GM12878 (cell line): ENCODE measurements around the gene CD52. TPM values are rescaled to one million over a fixed set of nuclear protein-coding genes. Genes with fewer than 3 reads are reported as not detected.

ENCODE experiments used
- ATAC-seq: fragments of 200-7000 bp; cut with Tn5 transposase; 3 replicates; pipeline ENCODE4 v1.9.1; 2020; ENCODE audit warnings: mild to moderate bottlenecking, moderate library complexity
- BruUV-seq: library from RNA; stranded (reverse); fragments of 400-500 nt; replicated peaks from 2 replicates; lab custom pipeline; 2021; lab: Mats Ljungman, UMichigan
- CTCF ChIA-PET: fragments of 300-600 bp; sonication (Branson Sonifier 250); formaldehyde crosslinking; extraction: SDS; loops from one replicate; lab custom pipeline; 2021; ENCODE audit warnings: inconsistent platforms; lab: Yijun Ruan, JAX
- POLR2A ChIA-PET: fragments of 350-600 bp; formaldehyde crosslinking; extraction: SDS; loops from one replicate; lab custom pipeline; 2021; ENCODE audit warnings: inconsistent platforms; lab: Charles Lee
- RAD21 ChIA-PET: fragments of 300-600 bp; sonication (Branson Sonifier 250); formaldehyde crosslinking; loops from one replicate; lab custom pipeline; 2023; ENCODE audit warnings: antibody characterized with exemption; ENCODE audit not compliant: unreplicated experiment; lab: Charles Lee
- SMC1A ChIA-PET: fragments of 300-600 bp; sonication (Branson Sonifier 250); formaldehyde crosslinking; loops from one replicate; lab custom pipeline; 2023; ENCODE audit not compliant: unreplicated experiment, uncharacterized antibody; lab: Charles Lee
- DNase-seq: peaks from one replicate; pipeline ENCODE4 v3.0.0-alpha.2; 2011; ENCODE audit warnings: low read depth, low spot score
- FAIRE-seq: peaks from 3 replicates; lab custom pipeline; 2011; peaks lifted over from hg19 to GRCh38; lab: Jason Lieb, UNC
- H2AFZ ChIP-seq: 2 replicates; pipeline ENCODE4 v1.6.0; 2011; ENCODE audit warnings: low read depth, low read length, control low read depth; ENCODE audit not compliant: control insufficient read depth
- H3K27ac ChIP-seq: 2 replicates; pipeline ENCODE4 v1.5.1; 2011; ENCODE audit warnings: control low read depth; ENCODE audit not compliant: control insufficient read depth, insufficient read depth
- H3K27me3 ChIP-seq, 2 experiments: replicated peaks in 1 of 2; 2 replicates each; pipeline versions ENCODE4 v1.6.0 to v1.6.1; 2011; ENCODE audit warnings: low read length in 1 of 2; ENCODE audit not compliant: control insufficient read depth in 2 of 2, insufficient read depth in 2 of 2
- H3K36me3 ChIP-seq, 2 experiments: 2 replicates each; pipeline ENCODE4 v1.5.1; 2011; ENCODE audit warnings: low read length in 1 of 2; ENCODE audit not compliant: control insufficient read depth in 2 of 2, insufficient read depth in 2 of 2
- H3K4me1 ChIP-seq: 2 replicates; pipeline ENCODE4 v1.6.1; 2011; ENCODE audit warnings: mild to moderate bottlenecking, low read length, moderate library complexity, mixed read lengths; ENCODE audit not compliant: control insufficient read depth, insufficient read depth
- H3K4me2 ChIP-seq: 2 replicates; pipeline ENCODE4 v1.6.0; 2011; ENCODE audit warnings: control low read depth; ENCODE audit not compliant: control insufficient read depth, insufficient read depth
- H3K4me3 ChIP-seq: fragments of 200-600 bp; sonication (generic); 2 replicates; pipeline ENCODE4 v1.5.1; 2016
- H3K79me2 ChIP-seq: 2 replicates; pipeline ENCODE4 v1.6.0; 2011; ENCODE audit warnings: low read length; ENCODE audit not compliant: control insufficient read depth, insufficient read depth
- H3K9ac ChIP-seq: 2 replicates; pipeline ENCODE4 v1.8.0; 2011; ENCODE audit warnings: low read length, control low read depth, mixed read lengths; ENCODE audit not compliant: control insufficient read depth, insufficient read depth
- H3K9me3 ChIP-seq: replicated peaks from 3 replicates; pipeline ENCODE4 v1.5.1; 2011; ENCODE audit warnings: mild to moderate bottlenecking, low read length; ENCODE audit not compliant: control insufficient read depth, insufficient read depth
- H4K20me1 ChIP-seq: 2 replicates; pipeline ENCODE4 v1.6.0; 2011; ENCODE audit not compliant: control insufficient read depth, insufficient read depth
- IKZF2 ChIP-seq, 2 experiments: fragments of 450-650 bp; IDR thresholded peaks; 2 replicates each; pipeline ENCODE4 v1.6.1; 2017; ENCODE audit warnings: mild to moderate bottlenecking in 2 of 2, moderate library complexity in 2 of 2
- IRF4 ChIP-seq: IDR thresholded peaks from 2 replicates; pipeline ENCODE4 v1.6.1; 2011; ENCODE audit warnings: low read depth, low read length
- JUNB ChIP-seq: IDR thresholded peaks from 2 replicates; pipeline ENCODE4 v1.6.1; 2016; ENCODE audit warnings: antibody characterized with exemption, mild to moderate bottlenecking
- RAD21 ChIP-seq: IDR thresholded peaks from 2 replicates; pipeline ENCODE4 v1.6.1; 2011; ENCODE audit warnings: mild to moderate bottlenecking, low read depth, low read length, moderate library complexity; ENCODE audit not compliant: insufficient read depth
- RFX5 ChIP-seq: IDR thresholded peaks from 2 replicates; pipeline ENCODE4 v1.6.1; 2011; ENCODE audit warnings: low read depth, low read length, improper control_type of control experiment
- SPI1 ChIP-seq: IDR thresholded peaks from 2 replicates; pipeline ENCODE4 v1.6.1; 2011; ENCODE audit warnings: low read depth, mild to moderate bottlenecking, low read length, moderate library complexity, borderline replicate concordance; ENCODE audit not compliant: insufficient read depth
- SUZ12 ChIP-seq: fragments of 200-600 bp; sonication (generic); IDR thresholded peaks from one replicate; pipeline ENCODE4 v1.6.1; 2018; ENCODE audit warnings: antibody characterized with exemption, mild to moderate bottlenecking; ENCODE audit not compliant: unreplicated experiment
- WGBS: methylation state at CpG from one replicate; pipeline ENCODE4 v1.1.6; 2016; ENCODE audit warnings: low lambda C conversion rate; ENCODE audit not compliant: insufficient replicate concordance, insufficient coverage; ENCODE audit errors: missing lambda C conversion rate; 5-methylcytosine and 5-hydroxymethylcytosine counted together
- in situ Hi-C: fragments of 300-500 bp; cut with MboI; formaldehyde crosslinking; loops from 9 replicates; pipeline ENCODE4 v1.14.3; 2018; ENCODE audit warnings: mixed read lengths
- intact Hi-C: fragments of 100-400 bp; cut with micrococcal nuclease; formaldehyde crosslinking; loops from one replicate; pipeline ENCODE4 v1.14.2; 2022; ENCODE audit not compliant: unreplicated experiment
- polyA plus RNA-seq, 11 experiments: library from polyadenylated mRNA; depleted of rRNA in 4 of 11; unstranded in 6 of 11; stranded (reverse) in 5 of 11; fragments of >200 nt; fragmentation: Nextera tagmentation in 4 of 11; fragmentation: Illumina TruSeq in 1 of 11; extraction: Ambion mirVana in 4 of 11; extraction: Trizol in 1 of 11; gene quantifications; 1 replicate in 1 of 11; 2 replicates in 10 of 11; pipeline versions ENCODE4 v1.2.1 to v1.2.3, GENCODE V29; 2011 to 2016; ENCODE audit warnings: inconsistent platforms in 2 of 11, missing spikeins in 2 of 11, low read depth in 1 of 11
- total RNA-seq, 4 experiments: library from RNA; depleted of rRNA in 3 of 4; stranded (reverse); fragments of >200 nt in 3 of 4; fragmentation: Illumina TruSeq in 1 of 4; extraction: Trizol in 1 of 4; gene quantifications; 2 replicates each; pipeline versions ENCODE4 v1.2.1 to v1.2.3, GENCODE V29; 2013 to 2021
- TF ChIP-seq, protein P1 (sequence below): fragments of 450-650 bp; IDR thresholded peaks from 2 replicates; pipeline ENCODE4 v1.6.1; 2016; ENCODE audit warnings: mild to moderate bottlenecking

CD52 gene
- total and polyA plus RNA-seq, 10 of the 15 experiments (the other 5 are each of a cell fraction or from before 2014, with no cell fraction given): 237 to 2,736 (median 532) TPM

- TF ChIP-seq IRF4: peak; percentile 62; the same call in 1 of the 2 replicates
- TF ChIP-seq RFX5: no peak
- TF ChIP-seq, protein P1, sequence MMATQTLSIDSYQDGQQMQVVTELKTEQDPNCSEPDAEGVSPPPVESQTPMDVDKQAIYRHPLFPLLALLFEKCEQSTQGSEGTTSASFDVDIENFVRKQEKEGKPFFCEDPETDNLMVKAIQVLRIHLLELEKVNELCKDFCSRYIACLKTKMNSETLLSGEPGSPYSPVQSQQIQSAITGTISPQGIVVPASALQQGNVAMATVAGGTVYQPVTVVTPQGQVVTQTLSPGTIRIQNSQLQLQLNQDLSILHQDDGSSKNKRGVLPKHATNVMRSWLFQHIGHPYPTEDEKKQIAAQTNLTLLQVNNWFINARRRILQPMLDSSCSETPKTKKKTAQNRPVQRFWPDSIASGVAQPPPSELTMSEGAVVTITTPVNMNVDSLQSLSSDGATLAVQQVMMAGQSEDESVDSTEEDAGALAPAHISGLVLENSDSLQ: no peak
- peak; percentile 46; the same call in 1 of the 2 replicates for TF ChIP-seq SPI1
- TF ChIP-seq RAD21: no peak
- TF ChIP-seq SUZ12: no peak
- TF ChIP-seq JUNB: peak; percentile 39; the same call in 1 of the 2 replicates
- 0 out of 4 replicates have a peak, but pooled peaks of 1 of the 2 experiments have one; percentile 10 for TF ChIP-seq IKZF2 (IDR thresholded peaks at IDR 0.05)
- ATAC-seq: no peak
- intact Hi-C loops (no loop called here), in situ Hi-C loops (no loop called here)
- Histone ChIP-seq H3K4me1 (peaks cover 46% of the 10 kb centered on the region), H3K27ac (peak overlapping the region; percentile 87), H3K27me3 (no peaks in the 10 kb centered on the region), H2AFZ (peak overlapping the region; percentile 92), H3K4me3 (peak overlapping the region; percentile 74), H3K79me2 (peaks cover 26% of the 10 kb centered on the region), H3K9me3 (no peaks in the 10 kb centered on the region), H4K20me1 (no peaks in the 10 kb centered on the region), H3K36me3 (peaks cover 14 to 17% of the 10 kb centered on the region in 2 experiments), H3K9ac (peak overlapping the region; percentile 91), H3K4me2 (peak overlapping the region; percentile 98)
- CTCF ChIA-PET: interaction anchor here (0.6 to 18.0 kb wide), 13 partner anchors 10 to 161 kb away, joined by 3 to 879 read pairs (median 5); partner anchors contain the start of genes CD52, CEP85 and ZNF593
- DNase-seq: no peak
- POLR2A ChIA-PET: interaction anchor here (1.4 to 3.5 kb wide), 3 partner anchors 10 to 100 kb away, joined by 5 to 31 read pairs (median 10); partner anchors contain the start of gene CD52
- TSS peak; percentile 74 for BruUV-seq
- no peak for FAIRE-seq
- WGBS: 56% methylated on average over 9 of the region's 9 CpGs
- SMC1A ChIA-PET: interaction anchor here (0.6 to 9.1 kb wide), 8 partner anchors 10 to 243 kb away, joined by 3 to 119 read pairs (median 4); partner anchors contain the start of genes CD52 and ZNF593OS
- RAD21 ChIA-PET: interaction anchor here (0.5 to 8.9 kb wide), 7 partner anchors 9 to 138 kb away, joined by 3 to 113 read pairs (median 4); partner anchors contain the start of genes CD52 and ZNF593
Observed at GRCh38 chr1:26278724-26279455, 38.9 kb upstream of the CD52 start.
